Left ventricle myocardium inferior (tissue), 1 donor: ENCODE results near the gene PHLDB2. TPM values are rescaled to one million over a fixed set of nuclear protein-coding genes. Genes with fewer than 3 reads are reported as not detected.

ENCODE experiments used
- DNase-seq: peaks from one replicate; pipeline ENCODE4 v3.0.0-alpha.2; 2020
- H3K27ac ChIP-seq: fragments of 200-600 bp; replicated peaks from 2 replicates; pipeline ENCODE4 v1.8.0; 2021
- H3K27me3 ChIP-seq: fragments of 200-600 bp; 2 replicates; pipeline ENCODE4 v1.8.0; 2021; ENCODE audit warnings: low read depth
- H3K36me3 ChIP-seq: fragments of 200-600 bp; 2 replicates; pipeline ENCODE4 v1.8.0; 2021
- H3K4me1 ChIP-seq: fragments of 200-600 bp; 2 replicates; pipeline ENCODE4 v1.8.0; 2021
- H3K4me3 ChIP-seq: fragments of 200-600 bp; 2 replicates; pipeline ENCODE4 v1.8.0; 2021; ENCODE audit warnings: mild to moderate bottlenecking, moderate library complexity
- H3K9me3 ChIP-seq: fragments of 200-600 bp; replicated peaks from 2 replicates; pipeline ENCODE4 v1.8.0; 2021
- intact Hi-C: fragments of 100-400 bp; cut with micrococcal nuclease; formaldehyde crosslinking; loops from one replicate; pipeline ENCODE4 v1.11.0; 2022
- total RNA-seq: library from RNA; stranded (reverse); fragmentation: NEBNext Ultra II Directional; extraction: Animal tissue kit (Norgen Biotek cat#: 25700); gene quantifications from one replicate; pipeline ENCODE4 v1.2.1, GENCODE V29; 2021
- TF ChIP-seq, protein P1 (sequence below): fragments of 200-600 bp; IDR thresholded peaks from 2 replicates; pipeline ENCODE4 v1.8.0; 2021; ENCODE audit warnings: antibody characterized with exemption, mild to moderate bottlenecking, borderline replicate concordance
- donor health status: DM: no; HTN: yes; CAD: no; lungs with severe emphysema.

The PHLDB2 gene
- total RNA-seq, 1 donor from 2014 or later: 89.3 TPM

DNA sequence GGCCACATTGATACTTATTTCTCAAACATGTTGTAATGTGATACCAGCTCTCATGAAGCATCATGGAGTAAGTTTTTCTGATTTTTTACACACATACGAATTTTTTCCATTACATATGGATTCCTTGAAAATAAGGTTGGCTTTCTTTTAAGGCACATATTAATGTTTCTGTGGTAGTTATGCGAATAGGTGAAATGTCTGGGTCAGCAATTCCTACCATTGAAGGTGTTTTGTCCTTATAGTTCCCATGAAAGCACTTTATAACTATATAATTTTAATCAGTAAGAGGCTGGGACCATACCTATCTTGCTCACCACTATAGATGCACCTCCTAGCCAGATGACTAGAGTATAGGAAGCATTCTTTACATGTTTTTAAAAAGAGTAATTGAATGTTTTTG lies 33.0 kb downstream of the PHLDB2 start:
- intact Hi-C loops: no loop called here
- Histone ChIP-seq H3K4me1 (peaks cover 82% of the 10 kb centered on the region), H3K9me3 (no peaks in the 10 kb centered on the region), H3K4me3 (no peak overlapping the region), H3K27me3 (no peaks in the 10 kb centered on the region), H3K36me3 (no peaks in the 10 kb centered on the region), H3K27ac (no peak overlapping the region)
- TF ChIP-seq, protein P1, sequence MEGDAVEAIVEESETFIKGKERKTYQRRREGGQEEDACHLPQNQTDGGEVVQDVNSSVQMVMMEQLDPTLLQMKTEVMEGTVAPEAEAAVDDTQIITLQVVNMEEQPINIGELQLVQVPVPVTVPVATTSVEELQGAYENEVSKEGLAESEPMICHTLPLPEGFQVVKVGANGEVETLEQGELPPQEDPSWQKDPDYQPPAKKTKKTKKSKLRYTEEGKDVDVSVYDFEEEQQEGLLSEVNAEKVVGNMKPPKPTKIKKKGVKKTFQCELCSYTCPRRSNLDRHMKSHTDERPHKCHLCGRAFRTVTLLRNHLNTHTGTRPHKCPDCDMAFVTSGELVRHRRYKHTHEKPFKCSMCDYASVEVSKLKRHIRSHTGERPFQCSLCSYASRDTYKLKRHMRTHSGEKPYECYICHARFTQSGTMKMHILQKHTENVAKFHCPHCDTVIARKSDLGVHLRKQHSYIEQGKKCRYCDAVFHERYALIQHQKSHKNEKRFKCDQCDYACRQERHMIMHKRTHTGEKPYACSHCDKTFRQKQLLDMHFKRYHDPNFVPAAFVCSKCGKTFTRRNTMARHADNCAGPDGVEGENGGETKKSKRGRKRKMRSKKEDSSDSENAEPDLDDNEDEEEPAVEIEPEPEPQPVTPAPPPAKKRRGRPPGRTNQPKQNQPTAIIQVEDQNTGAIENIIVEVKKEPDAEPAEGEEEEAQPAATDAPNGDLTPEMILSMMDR: no peak
- DNase-seq: no peak

DNA sequence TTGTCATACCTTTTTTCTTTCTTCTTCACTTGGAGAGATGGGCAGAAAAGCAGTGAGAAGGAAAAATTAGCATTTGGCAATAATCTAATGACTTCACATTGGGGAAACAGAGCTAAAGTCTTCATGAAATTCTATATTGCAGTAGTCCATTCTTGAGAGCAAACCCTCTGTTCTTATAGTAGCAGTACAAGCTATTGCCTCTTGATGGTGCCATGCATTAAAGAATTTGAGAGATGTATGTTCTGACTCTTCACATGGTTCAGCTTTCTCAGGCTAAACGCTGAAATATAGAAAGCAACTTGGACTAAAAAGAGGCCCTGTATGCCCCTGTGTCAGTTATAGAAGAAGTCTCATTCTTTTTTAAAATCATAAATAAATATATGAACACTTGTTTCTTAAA lies 36.0 kb downstream of the PHLDB2 start:
- peaks cover 8% of the 10 kb centered on the region for H3K9me3 ChIP-seq
- H3K36me3 ChIP-seq: peaks cover 12% of the 10 kb centered on the region
- peaks cover 66% of the 10 kb centered on the region for H3K4me1 ChIP-seq
- no peak overlapping the region for H3K4me3 ChIP-seq
- intact Hi-C loops: no loop called here
- no peaks in the 10 kb centered on the region for H3K27me3 ChIP-seq
- TF ChIP-seq, protein P1: peak; percentile 39
- DNase-seq: no peak
- no peak overlapping the region for H3K27ac ChIP-seq

DNA sequence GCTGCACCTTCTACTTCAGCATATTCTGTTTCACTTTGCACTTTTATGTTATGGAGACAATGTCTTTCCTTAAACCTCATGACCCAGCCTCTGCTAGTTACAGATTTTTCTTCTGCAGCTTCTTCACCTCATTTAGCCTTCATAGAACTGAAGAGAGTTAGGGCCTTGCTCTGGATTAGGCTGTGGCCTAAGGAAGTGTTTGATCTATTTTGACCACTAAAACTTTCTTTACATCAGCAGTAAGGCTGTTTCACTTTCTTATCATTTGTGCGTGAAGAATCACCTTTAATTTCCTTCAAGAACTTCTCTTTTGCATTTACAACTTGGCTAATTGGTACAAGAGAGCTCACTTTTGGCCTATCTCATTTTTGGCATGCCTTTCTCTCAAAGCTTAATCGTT lies 40.9 kb downstream of the PHLDB2 start:
- Histone ChIP-seq H3K27ac (no peak overlapping the region), H3K4me3 (no peak overlapping the region), H3K36me3 (peaks cover 12% of the 10 kb centered on the region), H3K9me3 (peaks cover 8% of the 10 kb centered on the region), H3K27me3 (no peaks in the 10 kb centered on the region), H3K4me1 (peaks cover 73% of the 10 kb centered on the region)
- TF ChIP-seq, protein P1: no peak
- intact Hi-C loops: no loop called here
- DNase-seq: no peak

DNA sequence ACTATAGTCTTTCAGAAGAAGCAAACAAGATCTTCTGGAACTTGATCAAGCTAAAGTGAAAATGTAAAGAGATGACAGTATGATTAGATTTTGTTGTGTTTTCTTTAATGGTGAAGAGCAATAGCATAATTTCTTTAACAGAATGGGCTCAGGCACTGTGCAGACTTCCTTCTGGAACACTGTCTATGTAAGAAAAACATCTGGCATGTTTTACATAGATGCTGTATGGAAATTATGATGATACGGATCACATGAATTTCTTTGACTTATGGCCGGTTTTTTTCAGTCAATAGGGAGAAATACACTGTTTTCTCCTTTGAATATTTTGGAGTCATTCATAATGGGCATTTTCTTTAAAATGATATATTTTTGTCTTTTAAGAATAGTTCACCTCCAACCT lies 42.6 kb downstream of the PHLDB2 start:
- TF ChIP-seq, protein P1: no peak
- Histone ChIP-seq H3K4me1 (peaks cover 75% of the 10 kb centered on the region), H3K36me3 (peaks cover 12% of the 10 kb centered on the region), H3K27ac (peak overlapping the region; percentile 1), H3K9me3 (peaks cover 8% of the 10 kb centered on the region), H3K4me3 (no peak overlapping the region), H3K27me3 (no peaks in the 10 kb centered on the region)
- intact Hi-C loops: no loop called here
- no peak for DNase-seq

DNA sequence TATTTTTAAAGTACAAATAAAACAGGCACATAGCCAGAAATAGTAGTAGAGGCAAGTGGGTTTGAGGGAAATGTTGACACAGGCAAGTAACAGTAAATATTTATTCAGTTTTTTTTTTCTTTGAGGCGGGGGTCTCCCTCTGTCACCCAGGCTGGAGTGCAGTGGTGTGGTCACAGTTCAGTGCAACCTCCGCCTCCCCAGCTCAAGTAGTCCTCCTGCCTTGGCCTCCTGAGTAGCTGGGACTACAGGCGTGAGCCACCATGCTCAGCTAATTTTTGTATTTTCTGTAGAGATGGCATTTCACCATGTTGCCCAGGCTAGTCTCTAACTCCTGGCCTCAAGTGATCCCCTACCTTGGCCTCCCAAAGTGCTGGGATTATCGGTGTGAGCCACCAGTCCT lies 43.5 kb downstream of the PHLDB2 start:
- TF ChIP-seq, protein P1: no peak
- intact Hi-C loops: no loop called here
- peaks cover 8% of the 10 kb centered on the region for H3K9me3 ChIP-seq
- H3K4me1 ChIP-seq: peaks cover 75% of the 10 kb centered on the region
- no peak overlapping the region for H3K4me3 ChIP-seq
- no peaks in the 10 kb centered on the region for H3K27me3 ChIP-seq
- H3K27ac ChIP-seq: peak overlapping the region; percentile 52
- peaks cover 12% of the 10 kb centered on the region for H3K36me3 ChIP-seq
- no peak for DNase-seq
